ENCODE results near the gene GLIS1. TPM values are rescaled to one million over a fixed set of nuclear protein-coding genes. Genes with fewer than 3 reads are reported as not detected.

Gene GLIS1
- total and polyA plus RNA-seq, 11 donors = 0.06 to 0.35 (median 0.13) TPM; not detected in 6

DNA sequence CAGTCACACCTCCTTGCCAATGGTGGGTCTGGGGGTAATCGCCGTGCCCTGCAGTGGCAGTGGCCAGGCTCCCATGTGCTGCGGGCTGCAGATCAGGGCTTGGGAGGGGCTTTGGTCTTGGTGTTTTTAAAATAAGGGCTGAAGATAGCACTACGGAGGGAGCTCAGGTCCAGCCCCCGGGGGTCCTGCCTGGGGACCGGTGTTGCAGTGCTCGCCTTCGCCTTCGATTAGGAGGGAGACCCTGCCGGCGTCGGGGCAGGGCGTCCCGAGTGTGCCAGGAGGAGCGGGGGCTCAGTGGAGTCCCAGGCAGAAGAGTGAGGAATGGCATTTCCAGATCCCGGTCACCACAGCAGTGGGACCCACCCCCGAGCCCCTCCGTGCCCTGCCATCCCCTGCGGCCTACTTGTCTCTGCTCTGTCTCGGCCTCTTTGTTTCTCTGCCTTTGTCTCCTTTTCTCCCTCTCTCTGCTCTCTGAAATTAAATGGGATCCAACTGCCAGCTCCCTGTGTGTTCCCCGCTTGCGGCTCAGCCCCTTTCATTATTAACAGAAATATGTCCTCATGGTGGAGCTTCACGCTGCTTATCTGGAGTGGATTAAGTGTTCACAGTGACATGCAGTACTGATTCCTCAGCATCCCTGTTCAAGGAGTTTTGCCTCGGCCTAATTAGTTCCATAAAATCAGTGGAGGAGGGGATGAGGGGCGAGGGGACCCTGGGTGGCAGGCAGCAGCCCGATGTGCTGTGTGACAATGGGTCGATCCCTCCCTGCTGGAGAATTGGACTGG lies 235.3 kb downstream of the GLIS1 start:
- Histone ChIP-seq H3K27me3 (peaks cover 0 to 30% (median 7%) of the 10 kb centered on the region in 9 donors), H3K4me1 (no peaks in the 10 kb centered on the region), H3K4me3 (no peak overlapping the region), H3K36me3 (no peaks in the 10 kb centered on the region), H3K9me3 (no peaks in the 10 kb centered on the region), H3K27ac (no peak overlapping the region)
- WGBS, 4 donors = 52 to 64% (median 64%) methylated on average over 23 to 27 of the region's 27 CpGs
- TF ChIP-seq, protein P1, sequence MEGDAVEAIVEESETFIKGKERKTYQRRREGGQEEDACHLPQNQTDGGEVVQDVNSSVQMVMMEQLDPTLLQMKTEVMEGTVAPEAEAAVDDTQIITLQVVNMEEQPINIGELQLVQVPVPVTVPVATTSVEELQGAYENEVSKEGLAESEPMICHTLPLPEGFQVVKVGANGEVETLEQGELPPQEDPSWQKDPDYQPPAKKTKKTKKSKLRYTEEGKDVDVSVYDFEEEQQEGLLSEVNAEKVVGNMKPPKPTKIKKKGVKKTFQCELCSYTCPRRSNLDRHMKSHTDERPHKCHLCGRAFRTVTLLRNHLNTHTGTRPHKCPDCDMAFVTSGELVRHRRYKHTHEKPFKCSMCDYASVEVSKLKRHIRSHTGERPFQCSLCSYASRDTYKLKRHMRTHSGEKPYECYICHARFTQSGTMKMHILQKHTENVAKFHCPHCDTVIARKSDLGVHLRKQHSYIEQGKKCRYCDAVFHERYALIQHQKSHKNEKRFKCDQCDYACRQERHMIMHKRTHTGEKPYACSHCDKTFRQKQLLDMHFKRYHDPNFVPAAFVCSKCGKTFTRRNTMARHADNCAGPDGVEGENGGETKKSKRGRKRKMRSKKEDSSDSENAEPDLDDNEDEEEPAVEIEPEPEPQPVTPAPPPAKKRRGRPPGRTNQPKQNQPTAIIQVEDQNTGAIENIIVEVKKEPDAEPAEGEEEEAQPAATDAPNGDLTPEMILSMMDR (IDR thresholded peaks at IDR 0.05) = no peak
- TF ChIP-seq POLR2A (IDR thresholded peaks at IDR 0.05) = no peak
- intact Hi-C loops (cut with DNase I) = no loop called here
- ATAC-seq (no peak), DNase-seq (peak in 1 of 5 donors; percentile 16)

DNA sequence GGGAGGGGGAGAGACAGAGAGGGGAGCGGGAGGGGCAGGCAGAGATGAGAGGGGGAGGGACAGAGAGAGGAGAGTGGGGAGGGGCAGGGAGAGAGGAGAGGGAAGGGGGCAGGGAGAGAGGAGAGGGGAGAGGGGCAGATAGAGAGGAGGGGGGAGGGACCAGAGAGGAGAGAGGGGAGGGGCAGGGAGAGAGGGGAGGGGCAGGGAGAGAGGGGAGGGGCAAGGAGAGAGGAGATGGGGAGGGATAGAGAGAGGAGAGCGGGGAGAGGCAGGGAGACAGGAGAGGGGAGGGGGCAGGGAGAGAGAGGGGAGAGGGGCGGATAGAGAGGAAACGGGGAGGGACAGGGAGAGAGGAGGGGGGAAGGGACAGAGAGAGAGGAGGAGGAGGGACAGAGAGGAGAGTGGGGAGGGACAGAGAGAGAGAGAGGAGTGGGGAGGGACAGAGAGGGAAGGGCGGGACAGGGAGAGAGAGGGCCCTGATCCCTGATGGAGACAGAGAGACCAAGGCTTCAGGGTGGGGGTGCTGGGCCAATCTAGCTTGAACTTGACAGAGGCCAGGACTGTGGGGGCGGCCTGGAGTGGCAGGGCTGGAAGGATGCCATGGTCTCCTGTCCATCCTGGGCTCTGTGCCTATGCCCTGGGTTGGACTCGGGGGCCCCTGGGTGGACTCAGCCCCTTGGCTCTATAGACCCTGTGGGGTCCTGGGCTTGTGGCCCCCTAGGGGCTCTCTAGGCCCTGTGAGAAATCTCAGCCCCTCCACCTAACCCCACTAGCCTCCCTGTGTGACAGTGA lies 236.1 kb downstream of the GLIS1 start:
- WGBS, 4 donors = 63 to 71% (median 66%) methylated on average over 6 to 7 of the region's 7 CpGs
- TF ChIP-seq, protein P1 (IDR thresholded peaks at IDR 0.05) = no peak
- TF ChIP-seq POLR2A (IDR thresholded peaks at IDR 0.05) = no peak

DNA sequence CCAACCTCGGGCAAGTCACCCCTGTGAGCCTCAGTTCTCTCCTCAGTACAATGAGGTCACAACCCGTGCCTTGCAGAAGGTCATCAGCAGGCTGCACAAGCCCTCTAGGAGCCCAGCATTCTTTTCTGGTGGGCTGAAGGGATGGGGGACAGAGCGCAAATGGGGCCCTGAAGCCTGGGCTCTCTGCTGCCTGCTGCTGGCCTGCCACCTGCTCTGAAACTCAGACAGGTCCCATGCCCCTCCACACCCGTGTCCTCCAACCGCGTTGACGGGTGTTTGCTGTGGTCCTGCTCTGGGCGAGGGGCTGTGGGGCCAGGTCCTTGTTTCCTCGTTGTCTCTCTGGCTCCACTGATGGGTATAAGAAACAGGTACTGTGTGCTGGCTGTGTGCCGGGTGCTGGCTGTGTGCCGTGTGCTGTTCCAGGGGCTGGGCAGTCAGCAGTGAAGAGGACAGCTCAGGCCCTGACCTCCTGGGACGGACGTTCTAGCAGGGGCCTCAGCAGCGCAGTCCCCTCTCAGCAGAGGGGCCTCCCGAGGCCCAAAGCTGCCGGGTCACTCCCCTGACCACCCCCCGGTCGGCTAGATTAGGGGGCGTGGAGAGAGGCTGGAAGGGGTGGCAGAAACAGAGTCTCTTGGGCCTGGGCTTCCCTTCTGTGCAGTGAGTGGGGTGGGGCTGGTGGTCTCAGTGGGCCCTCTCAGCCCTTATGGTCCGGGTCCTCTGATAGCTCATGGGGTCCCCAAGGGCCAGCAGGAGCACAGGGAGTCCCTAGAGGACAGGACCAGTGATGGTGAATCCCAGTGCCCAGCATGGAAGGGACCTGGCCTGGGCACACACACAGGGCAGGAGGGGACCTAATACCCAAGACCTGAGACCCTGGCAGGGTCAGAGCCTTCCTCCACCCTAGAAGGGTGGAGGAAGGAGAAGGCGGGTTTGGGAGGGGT lies 237.6 kb downstream of the GLIS1 start:
- no peak for DNase-seq
- 42 to 63% (median 52%) methylated on average over 13 to 21 of the region's 21 CpGs for WGBS, 4 donors
- intact Hi-C loops (cut with DNase I) = no loop called here

More for the DNA sequence above, 236.1 kb downstream of the GLIS1 start:
- Histone ChIP-seq H3K4me3 (no peak overlapping the region), H3K9me3 (no peaks in the 10 kb centered on the region), H3K36me3 (no peaks in the 10 kb centered on the region), H3K27me3 (peaks cover 0 to 34% (median 7%) of the 10 kb centered on the region in 9 donors), H3K4me1 (no peaks in the 10 kb centered on the region), H3K27ac (no peak overlapping the region)
- ATAC-seq (no peak), DNase-seq (peak in 1 of 5 donors; percentile 5)
- intact Hi-C loops (cut with DNase I) = no loop called here

More for the DNA sequence above, 237.6 kb downstream of the GLIS1 start:
- no peak overlapping the region for H3K27ac ChIP-seq
- TF ChIP-seq, protein P1 (IDR thresholded peaks at IDR 0.05) = no peak
- TF ChIP-seq POLR2A (IDR thresholded peaks at IDR 0.05) = no peak
- no peaks in the 10 kb centered on the region for H3K36me3 ChIP-seq
- H3K4me3 ChIP-seq = no peak overlapping the region
- H3K4me1 ChIP-seq = no peaks in the 10 kb centered on the region
- peaks cover 0 to 34% (median 7%) of the 10 kb centered on the region in 9 donors for H3K27me3 ChIP-seq
- no peaks in the 10 kb centered on the region for H3K9me3 ChIP-seq
- no peak for ATAC-seq

All from heart left ventricle (tissue), 16 donors.